Fibroblast of lung (primary cell): Measurements from ENCODE around the gene MTA2.

Experiments used
- EZH2 ChIP-seq: IDR thresholded peaks from 2 replicates; pipeline ENCODE4 v1.5.1; 2012; ENCODE audit warnings: low read length, control low read depth, mild to moderate bottlenecking; ENCODE audit errors: missing control alignments
- TF ChIP-seq, protein P1 (sequence below), 2 donors: IDR thresholded peaks in 1 of 2; conservative IDR thresholded peaks in 1 of 2; 1 replicate in 1 of 2; 2 replicates in 1 of 2; pipeline ENCODE4 v1.5.1; 2011 to 2012; ENCODE audit warnings: low read length in 2 of 2, control low read depth in 1 of 2, inconsistent platforms in 1 of 2, low read depth in 1 of 2, mild to moderate bottlenecking in 1 of 2

DNA sequence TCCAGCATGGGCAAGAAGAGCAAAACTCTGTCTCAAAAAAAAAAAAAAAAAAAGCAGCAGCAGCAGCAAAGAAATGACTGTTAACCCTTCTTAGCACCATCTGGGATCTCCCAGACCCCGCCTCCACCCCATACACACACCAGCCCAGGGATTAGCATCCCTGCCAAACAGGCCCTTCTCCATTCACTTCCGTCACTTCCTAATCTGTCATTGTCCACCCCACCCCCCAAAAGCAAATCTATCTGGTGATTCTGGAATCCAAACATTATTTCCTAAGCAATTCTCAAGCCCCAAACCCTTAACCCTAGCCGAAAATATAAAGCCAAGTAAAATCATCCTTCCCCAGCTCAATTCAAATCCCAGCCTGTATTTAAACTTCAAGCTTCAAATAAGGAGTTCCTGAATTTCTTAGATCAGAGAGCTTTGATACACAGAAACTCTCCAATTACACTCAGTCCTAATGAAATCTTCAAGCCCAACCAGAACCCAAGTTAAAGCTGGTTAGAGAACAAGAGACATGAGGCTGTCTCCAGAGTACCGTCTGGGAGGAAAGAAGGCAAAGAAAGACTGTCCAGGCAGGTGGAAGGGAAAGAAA lies 49.1 kb downstream of the MTA2 start:
- TF ChIP-seq, protein P1, sequence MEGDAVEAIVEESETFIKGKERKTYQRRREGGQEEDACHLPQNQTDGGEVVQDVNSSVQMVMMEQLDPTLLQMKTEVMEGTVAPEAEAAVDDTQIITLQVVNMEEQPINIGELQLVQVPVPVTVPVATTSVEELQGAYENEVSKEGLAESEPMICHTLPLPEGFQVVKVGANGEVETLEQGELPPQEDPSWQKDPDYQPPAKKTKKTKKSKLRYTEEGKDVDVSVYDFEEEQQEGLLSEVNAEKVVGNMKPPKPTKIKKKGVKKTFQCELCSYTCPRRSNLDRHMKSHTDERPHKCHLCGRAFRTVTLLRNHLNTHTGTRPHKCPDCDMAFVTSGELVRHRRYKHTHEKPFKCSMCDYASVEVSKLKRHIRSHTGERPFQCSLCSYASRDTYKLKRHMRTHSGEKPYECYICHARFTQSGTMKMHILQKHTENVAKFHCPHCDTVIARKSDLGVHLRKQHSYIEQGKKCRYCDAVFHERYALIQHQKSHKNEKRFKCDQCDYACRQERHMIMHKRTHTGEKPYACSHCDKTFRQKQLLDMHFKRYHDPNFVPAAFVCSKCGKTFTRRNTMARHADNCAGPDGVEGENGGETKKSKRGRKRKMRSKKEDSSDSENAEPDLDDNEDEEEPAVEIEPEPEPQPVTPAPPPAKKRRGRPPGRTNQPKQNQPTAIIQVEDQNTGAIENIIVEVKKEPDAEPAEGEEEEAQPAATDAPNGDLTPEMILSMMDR (conservative IDR thresholded peaks at IDR 0.05 in 1 of 2, IDR thresholded peaks at IDR 0.05 in 1 of 2; ENCODE audit: low read depth in 1 of 2, low read length in 2 of 2) = no peak
- no peak for TF ChIP-seq EZH2
